Activated CD8-positive, alpha-beta T cell treated with anti-CD3 and anti-CD28 coated beads for 36 hours (primary cell): ENCODE results near the gene DZIP3. TPM values are rescaled to one million over a fixed set of nuclear protein-coding genes. Genes with fewer than 3 reads are reported as not detected.
A peak's percentile ranks its signal among the peaks of the same experiment; 100 is the strongest.

Experiments
- ATAC-seq: fragments of 200-7000 bp; cut with Tn5 transposase; one replicate; pipeline ENCODE4 v1.10.0; 2021; ENCODE audit warnings: mild to moderate bottlenecking, moderate library complexity
- CTCF ChIA-PET: fragments of 350-600 bp; sonication (Branson Sonifier 250); formaldehyde crosslinking; loops from one replicate; lab custom pipeline; 2021; ENCODE audit warnings: antibody characterized with exemption; lab: Charles Lee
- POLR2A ChIA-PET: fragments of 350-600 bp; sonication (Branson Sonifier 250); formaldehyde crosslinking; loops from one replicate; lab custom pipeline; 2021; ENCODE audit warnings: antibody characterized with exemption; lab: Charles Lee
- DNase-seq: peaks from one replicate; pipeline ENCODE4 v3.0.0-alpha.2; 2020
- H3K27ac Mint-ChIP-seq: one replicate; pipeline ENCODE4 v1.8.0; 2021; ENCODE audit warnings: mild to moderate bottlenecking, mixed read lengths
- H3K27me3 Mint-ChIP-seq: one replicate; pipeline ENCODE4 v1.8.0; 2021; ENCODE audit warnings: mixed read lengths
- H3K36me3 Mint-ChIP-seq: one replicate; pipeline ENCODE4 v1.8.0; 2021; ENCODE audit warnings: low read depth, mixed read lengths
- H3K4me1 Mint-ChIP-seq: one replicate; pipeline ENCODE4 v1.8.0; 2021; ENCODE audit warnings: low read depth, mixed read lengths
- H3K4me3 Mint-ChIP-seq: one replicate; pipeline ENCODE4 v1.8.0; 2021; ENCODE audit warnings: mild to moderate bottlenecking, moderate library complexity, mixed read lengths
- H3K9me3 Mint-ChIP-seq: one replicate; pipeline ENCODE4 v1.8.0; 2021; ENCODE audit warnings: mixed read lengths
- intact Hi-C: fragments of 100-400 bp; cut with micrococcal nuclease; formaldehyde crosslinking; loops from one replicate; pipeline ENCODE4 v1.10.0; 2022
- total RNA-seq, 2 experiments: library from RNA; stranded (reverse); gene quantifications; one replicate each; pipeline ENCODE4 v1.2.3, GENCODE V29; 2021
- TF ChIP-seq, protein P1 (sequence below): fragments of 200-600 bp; IDR thresholded peaks from one replicate; pipeline ENCODE4 v1.8.0; 2022; ENCODE audit warnings: antibody characterized with exemption, mild to moderate bottlenecking

DZIP3 gene
- total RNA-seq, 2 experiments from 2014 or later, result 18.5 to 21.8 TPM

DNA sequence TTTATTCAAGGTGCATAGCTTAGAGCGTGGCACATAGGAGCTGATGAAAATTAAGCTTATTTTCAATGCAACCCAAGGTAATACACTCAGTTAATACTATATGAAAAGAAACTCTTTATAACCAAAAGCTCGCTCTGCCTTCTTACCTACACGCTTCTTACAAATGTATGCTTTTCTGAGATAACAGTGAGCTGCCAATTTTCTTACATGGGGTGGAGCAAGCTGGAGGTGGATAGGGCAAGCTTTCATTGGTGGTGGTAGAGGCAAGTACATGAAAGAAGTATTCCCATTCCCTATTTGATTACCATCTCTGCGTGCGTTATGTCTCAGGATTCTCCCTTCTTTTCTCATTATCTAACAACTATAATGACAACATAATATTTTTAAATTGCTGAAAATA is 8.9 kb downstream of the DZIP3 start:
- ChIA-PET CTCF (interaction anchor here (2.7 kb wide), 1 partner anchor 9 kb away, joined by 20 read pairs; the partner anchor contains the start of genes CIP2A and DZIP3), POLR2A (interaction anchor here (0.7 to 6.5 kb wide), 3 partner anchors 9 to 216 kb away, joined by 3 to 57 read pairs (median 4); partner anchors contain the start of genes CIP2A and DZIP3)
- no peaks in the 10 kb centered on the region for H3K27me3 Mint-ChIP-seq
- TF ChIP-seq, protein P1, sequence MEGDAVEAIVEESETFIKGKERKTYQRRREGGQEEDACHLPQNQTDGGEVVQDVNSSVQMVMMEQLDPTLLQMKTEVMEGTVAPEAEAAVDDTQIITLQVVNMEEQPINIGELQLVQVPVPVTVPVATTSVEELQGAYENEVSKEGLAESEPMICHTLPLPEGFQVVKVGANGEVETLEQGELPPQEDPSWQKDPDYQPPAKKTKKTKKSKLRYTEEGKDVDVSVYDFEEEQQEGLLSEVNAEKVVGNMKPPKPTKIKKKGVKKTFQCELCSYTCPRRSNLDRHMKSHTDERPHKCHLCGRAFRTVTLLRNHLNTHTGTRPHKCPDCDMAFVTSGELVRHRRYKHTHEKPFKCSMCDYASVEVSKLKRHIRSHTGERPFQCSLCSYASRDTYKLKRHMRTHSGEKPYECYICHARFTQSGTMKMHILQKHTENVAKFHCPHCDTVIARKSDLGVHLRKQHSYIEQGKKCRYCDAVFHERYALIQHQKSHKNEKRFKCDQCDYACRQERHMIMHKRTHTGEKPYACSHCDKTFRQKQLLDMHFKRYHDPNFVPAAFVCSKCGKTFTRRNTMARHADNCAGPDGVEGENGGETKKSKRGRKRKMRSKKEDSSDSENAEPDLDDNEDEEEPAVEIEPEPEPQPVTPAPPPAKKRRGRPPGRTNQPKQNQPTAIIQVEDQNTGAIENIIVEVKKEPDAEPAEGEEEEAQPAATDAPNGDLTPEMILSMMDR, result no peak
- no peak for DNase-seq
- peaks cover 53% of the 10 kb centered on the region for H3K4me1 Mint-ChIP-seq
- no peak overlapping the region for H3K4me3 Mint-ChIP-seq
- H3K9me3 Mint-ChIP-seq, result peaks cover 9% of the 10 kb centered on the region
- H3K27ac Mint-ChIP-seq, result no peak overlapping the region
- H3K36me3 Mint-ChIP-seq, result peaks cover 10% of the 10 kb centered on the region
- intact Hi-C loops, result no loop called here
- ATAC-seq, result no peak

DNA sequence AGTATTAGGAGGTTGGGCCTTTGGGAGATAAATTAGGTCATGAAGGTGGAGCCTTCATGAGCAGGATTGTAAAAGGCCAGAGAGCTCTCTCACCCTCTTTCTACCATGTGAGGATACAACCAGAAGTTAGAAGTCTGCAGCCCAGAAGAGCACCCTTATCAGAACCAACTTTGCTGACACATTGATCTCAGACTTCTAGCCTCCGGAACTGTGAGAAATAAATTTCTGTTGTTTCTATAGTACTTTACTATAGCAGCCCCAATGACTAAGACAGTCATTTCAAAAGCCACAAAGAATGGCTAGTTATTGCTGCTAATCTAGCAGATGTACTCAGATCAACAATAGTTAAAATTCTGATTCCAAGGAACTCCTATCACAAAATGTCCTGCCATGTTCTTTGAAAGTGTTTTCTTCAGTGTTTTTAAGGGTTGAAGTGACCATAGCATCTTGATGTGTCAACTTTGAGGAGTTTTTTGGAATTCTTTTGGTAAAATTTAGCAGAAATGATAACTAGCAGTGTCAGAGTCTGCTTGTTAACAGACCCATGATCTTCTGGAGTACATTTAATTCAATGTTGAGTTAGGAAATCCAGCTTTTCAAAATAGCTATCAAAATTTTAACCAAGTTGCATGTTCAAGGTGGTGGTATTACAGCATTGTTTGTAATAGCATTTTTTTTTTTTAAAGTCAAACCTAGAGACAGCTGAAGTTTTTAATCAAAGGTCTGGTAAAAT is 10.3 kb downstream of the DZIP3 start:
- intact Hi-C loops, result no loop called here
- POLR2A ChIA-PET, result interaction anchor here (6.5 kb wide), 1 partner anchor 11 kb away, joined by 57 read pairs; the partner anchor contains the start of genes CIP2A and DZIP3
- ATAC-seq (peak; percentile 59), DNase-seq (no peak)
- Mint-ChIP-seq H3K4me3 (no peak overlapping the region), H3K4me1 (peaks cover 63% of the 10 kb centered on the region), H3K27me3 (no peaks in the 10 kb centered on the region), H3K9me3 (peaks cover 9% of the 10 kb centered on the region), H3K36me3 (peaks cover 12% of the 10 kb centered on the region), H3K27ac (no peak overlapping the region)
- CTCF ChIA-PET, result interaction anchor here (0.8 to 2.7 kb wide), 2 partner anchors 10 to 31 kb away, joined by 3 to 20 read pairs; partner anchors contain the start of genes CIP2A and DZIP3
- TF ChIP-seq, protein P1, result no peak

DNA sequence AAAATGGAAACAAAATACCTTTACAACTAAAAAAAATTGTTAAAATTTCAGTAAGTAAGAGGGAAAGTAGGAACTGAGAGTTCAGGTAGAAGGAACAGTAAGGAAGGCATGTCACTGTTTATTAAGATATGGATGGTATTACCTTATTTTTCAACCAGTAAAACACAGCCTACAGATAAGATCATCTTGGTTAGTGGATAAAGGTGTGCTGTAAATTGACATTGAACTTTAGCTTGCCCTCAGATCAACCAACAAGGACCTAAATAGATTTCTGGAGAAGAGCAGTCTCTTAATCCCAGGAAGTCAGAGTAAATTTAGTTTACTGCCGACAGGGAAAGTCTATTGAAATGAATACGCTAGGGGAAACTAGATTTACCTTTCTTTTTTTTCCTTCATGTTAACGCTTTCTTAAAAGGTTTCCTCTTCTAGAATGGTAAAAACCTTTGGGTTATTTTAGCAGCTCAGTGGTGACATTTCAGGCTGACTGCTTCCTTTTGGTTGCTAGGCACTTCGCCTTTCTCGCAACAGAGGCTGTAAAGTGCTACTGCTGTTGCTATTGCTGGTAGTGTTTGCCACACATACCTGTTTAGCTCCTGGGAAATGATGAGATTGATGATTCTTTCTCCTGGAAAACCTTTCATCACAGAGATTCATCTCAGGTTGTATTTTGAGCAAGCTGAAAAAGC is 12.9 kb downstream of the DZIP3 start:
- ATAC-seq, result peak; percentile 79
- H3K4me3 Mint-ChIP-seq, result peak overlapping the region; percentile 66
- no peaks in the 10 kb centered on the region for H3K27me3 Mint-ChIP-seq
- H3K36me3 Mint-ChIP-seq, result peaks cover 22% of the 10 kb centered on the region
- POLR2A ChIA-PET, result interaction anchor here (1.2 to 6.5 kb wide), 2 partner anchors 13 to 25 kb away, joined by 3 to 57 read pairs; partner anchors contain the start of genes CIP2A and DZIP3
- TF ChIP-seq, protein P1, result no peak
- H3K4me1 Mint-ChIP-seq, result peaks cover 69% of the 10 kb centered on the region
- peaks cover 9% of the 10 kb centered on the region for H3K9me3 Mint-ChIP-seq
- CTCF ChIA-PET, result interaction anchor here (1.0 to 3.4 kb wide), 7 partner anchors 8 to 422 kb away, joined by 4 to 21 read pairs (median 4); partner anchors contain the start of genes CIP2A and DZIP3
- intact Hi-C loops, result no loop called here
- peak overlapping the region; percentile 90 for H3K27ac Mint-ChIP-seq
- peak; percentile 54 for DNase-seq

DNA sequence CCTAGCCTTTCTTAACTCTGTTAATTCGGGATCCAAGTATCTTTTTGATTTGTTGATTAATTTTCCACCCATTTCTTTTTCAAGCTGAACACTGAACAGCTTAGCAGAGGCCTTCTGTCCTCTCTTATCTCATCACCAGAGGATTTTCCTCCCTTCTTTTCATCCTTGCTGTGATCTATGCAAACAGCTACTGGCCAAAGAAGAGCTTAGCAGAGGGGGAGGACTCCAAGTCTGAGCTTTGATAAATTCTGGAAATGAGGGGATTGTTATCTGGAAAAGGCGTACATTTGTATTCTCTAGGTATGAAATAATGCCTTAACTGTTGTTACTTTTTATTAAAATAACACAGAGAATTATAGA is 13.4 kb downstream of the DZIP3 start:
- ATAC-seq (peak; percentile 18), DNase-seq (no peak)
- ChIA-PET POLR2A (interaction anchor here (1.2 to 6.5 kb wide), 2 partner anchors 14 to 25 kb away, joined by 3 to 57 read pairs; partner anchors contain the start of genes CIP2A and DZIP3), CTCF (interaction anchor here (1.0 to 3.4 kb wide), 8 partner anchors 9 to 421 kb away, joined by 3 to 21 read pairs (median 4); partner anchors contain the start of genes CIP2A and DZIP3)
- peak overlapping the region; percentile 90 for H3K27ac Mint-ChIP-seq
- H3K4me3 Mint-ChIP-seq, result peak overlapping the region; percentile 66
- H3K36me3 Mint-ChIP-seq, result peaks cover 23% of the 10 kb centered on the region
- TF ChIP-seq, protein P1, result no peak
- intact Hi-C loops, result no loop called here
- H3K4me1 Mint-ChIP-seq, result peaks cover 69% of the 10 kb centered on the region
- peaks cover 9% of the 10 kb centered on the region for H3K9me3 Mint-ChIP-seq
- no peaks in the 10 kb centered on the region for H3K27me3 Mint-ChIP-seq
